Measurements from ENCODE around the gene MAPK14.

- TF ChIP-seq CTCF (conservative IDR thresholded peaks at IDR 0.05; ENCODE audit: low read depth, low read length): no peak
- TF ChIP-seq EZH2 (IDR thresholded peaks at IDR 0.05; ENCODE audit: borderline replicate concordance, low read depth, low read length, poor library complexity, severe bottlenecking): no peak
These were observed 91.0 kb downstream of the MAPK14 start for GRCh38 chr6:36118550-36119107.

Measured in A673 (cell line).